HG02763 (cell line): ENCODE results near the gene NFRKB.
A peak's percentile ranks its signal among the peaks of the same experiment; 100 is the strongest.
"Not testable (repeated sequence)": the region's sequence is repeated elsewhere in the genome, so short reads cannot be mapped to it uniquely, and the experiment has no call there.

ENCODE experiments used
- ATAC-seq: cut with Tn5 transposase; IDR thresholded peaks from one replicate; pipeline ENCODE4 v1.9.1; 2021; ENCODE audit warnings: mild to moderate bottlenecking, moderate library complexity; ENCODE audit not compliant: unreplicated experiment

NFRKB gene

DNA sequence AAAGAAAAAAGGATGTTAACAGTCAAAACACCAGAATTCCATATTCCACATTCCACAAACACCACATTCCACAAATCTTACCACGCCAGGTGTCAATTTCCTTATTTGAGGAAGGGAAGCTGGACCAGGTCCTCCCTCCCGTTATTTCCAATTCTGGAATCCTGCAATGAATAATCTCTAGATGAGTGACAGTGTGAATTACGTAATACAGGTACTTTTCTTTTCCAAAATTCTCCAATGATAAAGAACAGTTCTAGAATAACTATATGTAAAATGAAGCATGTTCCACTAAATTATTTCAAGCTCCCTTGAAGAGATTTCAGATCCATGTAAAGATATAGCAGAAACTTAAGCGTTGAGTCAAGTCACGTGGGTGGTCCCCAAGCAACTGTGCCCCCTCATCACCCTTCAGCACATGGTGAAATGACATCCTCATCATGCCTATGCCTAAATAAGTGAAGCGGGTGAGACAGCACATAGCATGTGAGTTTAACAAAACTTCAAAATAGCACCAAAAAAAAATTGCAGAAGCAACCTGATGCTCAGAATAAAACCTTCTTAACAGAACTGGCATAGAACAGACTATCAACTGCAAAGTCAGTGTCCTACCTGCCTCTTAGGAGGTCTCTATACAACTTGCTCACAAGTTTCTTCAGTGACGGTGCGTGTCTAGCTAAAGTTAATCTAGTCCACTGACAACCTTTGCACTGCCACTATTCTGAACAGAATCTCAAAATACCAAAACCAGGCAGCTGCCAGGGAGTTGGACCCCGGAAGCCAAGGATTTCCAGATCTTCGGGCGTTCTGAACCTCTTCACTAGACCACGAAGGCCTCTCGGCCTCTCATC is 876 bp downstream of the NFRKB start:
- ATAC-seq, result peak; percentile 29

GRCh38 chr11:129888451-129888850 is 6.9 kb downstream of the NFRKB start:
- ATAC-seq, result no peak

GRCh38 chr11:129885381-129885780 is 10.0 kb downstream of the NFRKB start:
- no peak for ATAC-seq

DNA sequence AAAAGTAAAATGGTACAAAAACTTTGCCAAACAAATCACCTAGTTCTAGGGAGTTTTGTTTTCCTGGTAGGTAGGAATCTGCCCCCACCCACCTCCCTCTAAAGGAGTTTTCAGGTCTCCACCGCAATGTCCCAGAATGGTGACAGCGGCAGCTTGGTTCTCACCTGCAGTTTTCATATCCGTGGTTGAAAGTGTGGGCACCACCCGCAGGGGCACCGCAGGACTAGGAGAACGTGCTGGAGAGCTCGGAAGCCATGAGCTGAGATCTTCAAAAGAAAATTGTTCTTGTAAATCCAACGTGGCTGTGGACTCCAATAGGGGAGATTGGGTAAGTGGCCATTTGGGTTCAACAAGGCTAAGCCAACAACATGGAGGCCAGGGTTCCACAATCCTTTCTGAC is 10.8 kb downstream of the NFRKB start:
- no peak for ATAC-seq

- no peak for ATAC-seq
Observed at GRCh38 chr11:129881570-129882170, 13.7 kb downstream of the NFRKB start.

- no peak for ATAC-seq
Observed at GRCh38 chr11:129880311-129880710, 15.1 kb downstream of the NFRKB start.

DNA sequence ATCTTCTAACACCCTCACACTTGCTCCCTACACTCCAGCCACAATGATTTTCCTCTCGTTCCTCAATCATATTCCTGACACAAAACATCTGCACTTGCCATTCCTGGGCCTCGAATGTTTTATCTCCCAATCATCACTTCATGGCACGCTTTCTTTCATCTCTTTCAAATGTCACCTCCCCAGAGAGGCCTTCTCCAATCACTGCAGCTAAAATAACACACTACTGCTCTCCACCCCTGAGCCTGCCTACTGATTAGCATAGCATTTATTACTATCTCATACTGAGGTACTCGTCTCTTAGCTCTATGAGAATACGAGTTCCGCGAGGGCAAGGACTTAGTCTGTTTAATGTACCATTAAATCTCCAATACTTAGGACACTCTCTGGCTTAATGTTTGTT is 23.5 kb downstream of the NFRKB start:
- ATAC-seq, result no peak

GRCh38 chr11:129868626-129869025 is 26.8 kb downstream of the NFRKB start:
- not testable (repeated sequence) for ATAC-seq

DNA sequence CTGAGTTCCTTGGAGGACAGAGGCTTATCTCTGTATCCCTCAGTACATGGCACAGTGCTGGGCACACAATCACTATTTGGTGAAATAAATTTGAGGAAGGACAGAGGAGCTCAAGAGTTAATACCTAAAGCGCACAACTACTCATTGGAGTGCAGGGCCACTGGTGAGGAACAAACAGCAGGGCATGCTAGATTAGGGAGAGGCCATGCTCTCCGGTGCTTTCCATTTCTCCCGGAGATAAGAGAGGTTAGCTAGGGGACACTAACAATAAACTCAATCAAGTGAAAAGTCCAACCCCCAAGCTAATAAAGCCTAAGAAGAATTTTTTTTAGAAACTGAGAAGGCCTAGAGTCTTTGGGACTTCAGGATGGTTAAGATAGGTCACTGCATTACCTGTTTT is 29.1 kb downstream of the NFRKB start:
- ATAC-seq, result no peak

DNA sequence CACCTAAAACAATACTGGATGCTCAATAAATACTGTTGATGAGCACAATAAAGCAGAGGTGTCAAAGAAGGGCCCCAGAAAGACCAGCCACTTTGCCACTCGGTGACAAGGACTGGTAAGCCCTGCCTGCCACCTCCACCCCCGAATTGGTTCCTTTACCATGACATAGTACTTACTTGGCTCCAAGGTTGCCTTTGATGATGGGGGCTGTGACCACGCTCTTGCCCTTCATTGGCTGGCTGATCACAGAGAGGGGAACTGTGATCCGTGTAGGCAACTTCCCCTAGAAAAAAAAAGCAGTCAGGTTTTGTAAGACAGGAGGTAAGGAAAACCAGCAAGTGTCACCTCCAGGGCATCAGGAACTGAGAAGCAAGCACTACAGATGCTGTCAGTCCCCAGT is 29.7 kb downstream of the NFRKB start:
- no peak for ATAC-seq

GRCh38 chr11:129864811-129865210 is 30.6 kb downstream of the NFRKB start:
- ATAC-seq, result no peak

- ATAC-seq, result no peak
Observed at GRCh38 chr11:129861702-129862522, 33.5 kb downstream of the NFRKB start.

- ATAC-seq, result no peak
Observed at GRCh38 chr11:129856036-129856435, 39.3 kb downstream of the NFRKB start.

GRCh38 chr11:129855086-129855485 is 40.3 kb downstream of the NFRKB start:
- ATAC-seq, result no peak

- no peak for ATAC-seq
Observed at GRCh38 chr11:129854232-129854805, 41.1 kb downstream of the NFRKB start.

GRCh38 chr11:129853518-129854231 is 41.7 kb downstream of the NFRKB start:
- no peak for ATAC-seq

DNA sequence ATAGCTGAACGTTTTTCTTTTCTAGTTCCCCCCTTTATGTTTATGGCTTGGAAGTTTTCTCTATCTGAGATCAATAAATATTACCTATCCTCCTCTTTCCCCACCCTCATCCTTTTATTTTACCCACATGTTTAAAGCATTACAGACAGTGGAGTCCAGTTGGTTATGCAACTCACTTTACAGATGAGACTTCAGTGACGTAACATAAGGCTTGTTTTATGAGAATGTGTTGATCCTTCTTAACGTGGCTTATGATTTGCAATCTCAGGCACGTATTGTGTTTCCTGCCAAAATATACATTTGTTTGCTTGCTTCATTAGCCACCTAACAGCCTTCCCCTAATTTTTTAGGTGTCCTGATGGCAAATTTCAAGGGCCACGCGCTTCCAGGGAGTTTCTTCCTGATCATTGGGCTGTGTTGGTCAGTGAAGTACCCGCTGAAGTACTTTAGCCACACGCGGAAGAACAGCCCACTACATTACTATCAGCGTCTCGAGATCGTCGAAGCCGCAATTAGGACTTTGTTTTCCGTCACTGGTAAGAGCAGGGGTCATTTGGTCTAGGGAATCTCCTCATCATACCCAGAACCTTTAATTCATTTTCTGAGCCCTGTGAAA is 43.1 kb downstream of the NFRKB start:
- ATAC-seq, result no peak

DNA sequence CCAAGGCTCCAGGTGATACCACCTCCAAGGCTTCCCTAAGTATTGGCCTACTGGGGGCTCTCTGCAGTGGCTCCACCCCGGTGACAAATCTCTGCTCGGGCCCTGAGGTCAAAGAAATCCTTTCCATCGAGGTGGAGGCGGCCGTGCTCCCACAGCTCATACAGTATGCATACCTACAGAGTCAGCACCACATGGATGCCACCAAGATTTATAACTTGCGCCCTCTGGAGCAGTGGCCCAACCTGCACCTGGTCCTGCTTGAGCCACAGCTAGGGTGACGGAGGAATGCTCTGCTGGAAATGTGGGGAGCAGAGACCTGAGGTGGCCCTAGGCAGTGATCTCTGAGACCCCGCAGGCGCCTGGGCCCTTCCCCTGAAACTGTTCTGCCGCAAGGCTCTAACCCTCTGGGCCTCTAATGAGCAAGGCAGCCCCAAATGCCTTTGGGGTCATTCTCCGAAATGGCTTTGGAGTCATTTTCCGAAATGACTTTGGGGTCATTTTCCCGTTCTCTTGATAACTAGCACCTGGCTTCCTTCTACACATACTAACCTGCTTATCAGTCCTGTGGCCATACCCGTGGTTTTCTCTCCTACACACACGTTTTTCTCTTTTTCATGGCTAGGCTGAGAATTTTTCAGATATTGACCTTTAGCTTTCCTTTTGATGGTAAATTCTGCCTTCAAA is 45.8 kb downstream of the NFRKB start:
- no peak for ATAC-seq

DNA sequence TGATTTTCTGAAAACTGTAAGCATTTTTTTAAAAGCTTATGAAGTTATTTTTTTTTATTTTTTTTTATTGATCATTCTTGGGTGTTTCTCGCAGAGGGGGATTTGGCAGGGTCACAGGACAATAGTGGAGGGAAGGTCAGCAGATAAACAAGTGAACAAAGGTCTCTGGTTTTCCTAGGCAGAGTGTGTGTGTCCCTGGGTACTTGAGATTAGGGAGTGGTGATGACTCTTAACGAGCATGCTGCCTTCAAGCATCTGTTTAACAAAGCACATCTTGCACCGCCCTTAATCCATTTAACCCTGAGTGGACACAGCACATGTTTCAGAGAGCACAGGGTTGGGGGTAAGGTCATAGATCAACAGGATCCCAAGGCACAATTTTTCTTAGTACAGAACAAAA is 48.0 kb downstream of the NFRKB start:
- not testable (repeated sequence) for ATAC-seq
